Stimulated activated CD4-positive, alpha-beta T cell treated with anti-CD3 and anti-CD28 coated beads, TNF-alpha, amount 100 ng/mL, for 1 hour (primary cell): Measurements from ENCODE around the gene UGT1A3.
"Not testable (repeated sequence)": the region's sequence is repeated elsewhere in the genome, so short reads cannot be mapped to it uniquely, and the experiment has no call there.

ENCODE experiments used
- DNase-seq, 3 donors: peaks; one replicate each; pipeline ENCODE4 v3.0.0-alpha.2; 2020; ENCODE audit warnings: low read depth in 3 of 3, low spot score in 1 of 3

The UGT1A3 gene

DNA sequence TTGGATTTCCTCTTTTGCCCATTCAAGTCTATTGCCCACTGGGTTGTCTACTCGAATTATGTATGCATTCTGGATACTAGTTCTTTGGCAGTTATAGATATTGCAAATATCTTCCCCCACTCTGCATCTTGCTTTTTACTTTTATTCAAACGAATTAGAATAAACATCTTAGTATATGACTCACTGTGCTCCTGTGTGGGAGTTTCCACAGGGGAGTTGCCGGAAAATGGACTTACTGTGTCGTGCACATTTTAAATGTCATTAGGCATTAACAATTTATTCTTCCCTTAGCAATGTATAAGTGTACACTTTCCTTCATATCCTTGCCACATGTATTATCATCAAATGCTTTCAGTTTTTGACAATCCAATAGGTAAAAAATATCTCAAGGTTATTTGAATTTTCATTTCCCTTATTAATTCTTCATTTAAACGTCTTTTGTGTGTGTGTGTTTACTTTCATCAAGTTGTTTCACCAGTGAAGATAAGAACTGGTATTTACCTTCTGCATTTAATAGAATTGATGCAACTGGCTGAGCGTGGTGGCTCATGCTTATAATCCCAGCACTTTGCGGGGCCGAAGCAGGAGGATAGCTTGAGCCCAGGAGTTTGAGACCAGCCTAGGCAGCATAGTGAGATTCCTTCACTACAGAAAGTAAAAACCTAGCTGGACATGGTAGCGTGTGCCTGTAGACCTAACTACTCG lies 20.8 kb upstream of the UGT1A3 start:
- no peak for DNase-seq

DNA sequence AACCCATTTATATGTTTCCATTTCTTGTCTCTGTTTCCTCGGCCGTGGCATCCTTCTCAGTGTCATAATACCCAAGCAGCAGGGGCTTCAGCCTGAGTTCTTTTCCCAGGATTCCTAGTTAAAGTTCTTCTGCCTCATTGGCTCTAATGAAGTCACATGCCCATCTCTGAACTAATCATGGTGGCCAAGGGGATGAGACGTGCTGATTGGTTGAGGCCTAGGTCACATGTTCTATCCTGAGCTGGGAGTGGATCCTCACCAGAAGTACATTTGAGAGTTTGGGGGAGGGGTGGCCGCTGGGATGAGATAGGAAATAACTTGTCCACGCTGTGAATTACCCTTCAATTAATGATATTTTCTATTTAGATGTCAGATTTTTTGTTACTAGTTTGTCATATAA lies 19.9 kb upstream of the UGT1A3 start:
- no peak for DNase-seq

- peak; percentile 9 to 49 (median 18) for DNase-seq
Measured at GRCh38 chr2:233711312-233712008, 17.4 kb upstream of the UGT1A3 start.

DNA sequence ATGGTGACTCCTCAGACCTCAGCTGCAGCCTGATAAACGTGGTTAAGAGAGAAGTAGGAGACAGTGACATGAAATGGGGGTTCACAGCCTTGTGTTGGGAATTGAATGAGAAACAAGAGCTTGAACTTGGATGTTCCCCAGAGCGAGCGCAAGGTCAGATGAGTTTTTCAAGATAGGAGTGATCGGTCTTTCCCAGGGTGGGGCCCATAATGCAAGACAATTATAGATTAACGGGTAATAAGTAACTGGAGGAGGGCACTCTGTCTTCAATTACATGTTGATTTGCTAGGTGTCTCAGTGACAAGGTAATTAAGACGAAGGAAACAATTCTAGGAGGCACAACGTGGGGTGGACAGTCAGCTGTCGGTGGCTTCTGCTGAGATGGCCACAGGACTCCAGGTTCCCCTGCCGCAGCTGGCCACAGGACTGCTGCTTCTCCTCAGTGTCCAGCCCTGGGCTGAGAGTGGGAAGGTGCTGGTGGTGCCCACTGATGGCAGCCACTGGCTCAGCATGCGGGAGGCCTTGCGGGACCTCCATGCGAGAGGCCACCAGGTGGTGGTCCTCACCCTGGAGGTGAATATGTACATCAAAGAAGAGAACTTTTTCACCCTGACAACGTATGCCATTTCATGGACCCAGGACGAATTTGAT lies 16.1 kb upstream of the UGT1A3 start, which contains the start of gene UGT1A5:
UGT1A5 (plus strand) TSS at position 297 of the 651 bp plus-strand sequence; CDS start at position 382, 85 bp downstream.
- DNase-seq, result no peak

DNA sequence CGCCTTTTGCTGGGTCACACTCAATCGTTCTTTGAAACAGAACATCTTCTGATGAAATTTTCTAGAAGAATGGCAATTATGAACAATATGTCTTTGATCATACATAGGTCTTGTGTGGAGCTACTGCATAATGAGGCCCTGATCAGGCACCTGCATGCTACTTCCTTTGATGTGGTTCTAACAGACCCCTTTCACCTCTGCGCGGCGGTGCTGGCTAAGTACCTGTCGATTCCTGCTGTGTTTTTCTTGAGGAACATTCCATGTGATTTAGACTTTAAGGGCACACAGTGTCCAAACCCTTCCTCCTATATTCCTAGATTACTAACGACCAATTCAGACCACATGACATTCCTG lies 15.6 kb upstream of the UGT1A3 start:
- no peak for DNase-seq

DNA sequence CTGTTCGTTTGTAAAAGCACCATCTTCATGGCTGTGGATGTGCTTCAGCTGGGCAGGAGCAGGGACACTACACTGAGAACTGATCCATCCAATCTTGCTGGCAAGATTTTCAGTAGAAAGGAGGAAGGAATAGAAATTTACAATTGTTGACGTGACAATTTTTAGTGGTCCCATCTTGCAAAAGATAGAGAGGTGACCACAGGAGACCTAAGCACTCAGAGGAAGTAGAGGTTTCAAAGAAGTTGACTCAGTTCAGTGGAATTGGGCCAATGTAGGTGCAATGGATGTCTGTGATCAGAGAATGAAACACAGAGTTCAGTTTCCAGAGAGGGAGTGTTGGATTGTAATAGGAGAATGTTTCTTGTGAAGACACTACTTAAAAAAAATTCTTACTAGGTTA lies 14.7 kb upstream of the UGT1A3 start:
- DNase-seq, result no peak

DNA sequence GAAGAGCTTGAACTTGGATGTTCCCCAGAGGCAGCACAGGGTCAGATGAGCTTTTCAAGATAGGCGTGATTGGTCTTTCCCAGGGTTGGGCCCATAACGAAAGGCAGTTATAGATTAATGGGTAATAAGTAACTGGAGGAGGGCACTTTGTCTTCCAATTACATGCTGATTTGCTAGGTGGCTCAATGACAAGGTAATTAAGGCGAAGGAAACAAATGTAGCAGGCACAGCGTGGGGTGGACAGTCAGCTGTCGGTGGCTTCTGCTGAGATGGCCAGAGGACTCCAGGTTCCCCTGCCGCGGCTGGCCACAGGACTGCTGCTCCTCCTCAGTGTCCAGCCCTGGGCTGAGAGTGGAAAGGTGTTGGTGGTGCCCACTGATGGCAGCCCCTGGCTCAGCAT lies 10.3 kb upstream of the UGT1A3 start, which contains the start of gene UGT1A4:
UGT1A4 (plus strand) TSS at position 185 of the 400 bp plus-strand sequence; CDS start at position 270, 85 bp downstream.
- no peak for DNase-seq

- DNase-seq, result not testable (repeated sequence)
Measured at GRCh38 chr2:233736868-233737653, 8.2 kb downstream of the UGT1A3 start.

GRCh38 chr2:233740870-233741269 lies 12.0 kb downstream of the UGT1A3 start:
- DNase-seq, result no peak

GRCh38 chr2:233743464-233744259 lies 14.8 kb downstream of the UGT1A3 start:
- DNase-seq, result no peak

DNA sequence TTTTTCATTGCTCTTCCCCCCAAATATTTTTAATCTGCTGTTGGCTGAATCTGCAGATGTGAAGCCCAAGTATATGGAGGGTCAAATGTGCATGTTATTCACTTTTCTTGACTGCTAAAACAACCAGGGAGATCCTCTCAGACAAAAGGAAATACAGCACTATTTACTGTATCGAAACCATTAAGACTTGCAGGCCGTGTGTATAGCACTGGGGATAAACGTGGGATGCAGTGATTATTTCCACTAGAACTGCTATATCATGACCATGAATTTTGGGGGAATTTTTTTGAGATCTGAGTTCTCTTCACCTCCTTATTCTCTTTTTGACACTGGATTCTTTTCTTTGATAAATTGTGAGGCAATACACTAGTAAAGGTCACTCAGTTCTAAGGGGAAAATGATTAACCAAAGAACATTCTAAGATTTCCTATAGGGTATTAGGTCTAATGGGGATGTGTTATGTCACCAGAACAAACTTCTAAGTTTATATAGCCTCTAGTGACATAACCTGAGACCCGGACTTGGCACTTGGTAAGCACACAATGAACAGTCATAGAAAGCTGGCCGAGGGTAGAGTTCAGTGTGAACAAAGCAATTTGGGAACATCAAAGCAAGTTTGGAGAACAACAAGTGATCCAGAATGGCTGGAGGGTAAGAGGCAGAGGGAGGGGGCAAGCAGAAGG lies 16.4 kb downstream of the UGT1A3 start:
- no peak for DNase-seq

GRCh38 chr2:233745838-233746237 lies 17.0 kb downstream of the UGT1A3 start:
- DNase-seq, result not testable (repeated sequence)

GRCh38 chr2:233746475-233747282 lies 17.8 kb downstream of the UGT1A3 start:
- DNase-seq, result no peak

- DNase-seq, result no peak
Measured at GRCh38 chr2:233747283-233747544, 18.4 kb downstream of the UGT1A3 start.

DNA sequence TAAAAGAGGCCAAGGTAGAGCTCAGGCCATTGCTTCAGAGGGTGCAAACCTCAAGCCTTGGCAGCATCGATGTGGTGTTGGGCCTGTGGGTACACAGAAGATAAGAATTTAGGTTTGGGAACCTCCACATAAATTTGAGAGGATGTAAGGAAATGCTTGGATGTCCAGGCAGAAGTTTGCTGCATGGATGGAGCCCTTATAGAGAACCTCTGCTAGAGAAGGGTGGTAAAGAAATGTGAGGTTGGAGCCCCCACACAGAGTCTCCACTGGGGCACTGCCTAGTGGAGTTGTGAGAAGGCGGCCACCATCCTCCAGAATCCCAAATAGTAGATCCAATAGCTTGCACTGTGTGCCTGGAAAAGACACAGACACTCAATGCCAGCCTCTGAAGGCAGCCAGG lies 21.8 kb downstream of the UGT1A3 start:
- DNase-seq, result not testable (repeated sequence)

GRCh38 chr2:233751212-233752009 lies 22.6 kb downstream of the UGT1A3 start:
- DNase-seq, result not testable (repeated sequence)

- DNase-seq, result no peak
Measured at GRCh38 chr2:233754872-233755611, 26.2 kb downstream of the UGT1A3 start.
